Epithelial cell of esophagus (primary cell): ENCODE data around the gene ZNF337.
"Not testable (repeated sequence)": the region's sequence is repeated elsewhere in the genome, so short reads cannot be mapped to it uniquely, and the experiment has no call there.

Experiments
- DNase-seq: peaks from one replicate; pipeline ENCODE4 v3.0.0; 2010; ENCODE audit warnings: low read depth
- H3K4me3 ChIP-seq: 2 replicates; pipeline ENCODE4 v1.5.1; 2011; ENCODE audit warnings: mild to moderate bottlenecking, low read length, control low read depth
- TF ChIP-seq, protein P1 (sequence below): IDR thresholded peaks from 2 replicates; pipeline ENCODE4 v1.5.1; 2011; ENCODE audit warnings: low read depth, mild to moderate bottlenecking, low read length, control low read depth, inconsistent platforms; ENCODE audit not compliant: insufficient read depth; ENCODE audit errors: missing control alignments

The ZNF337 gene

DNA sequence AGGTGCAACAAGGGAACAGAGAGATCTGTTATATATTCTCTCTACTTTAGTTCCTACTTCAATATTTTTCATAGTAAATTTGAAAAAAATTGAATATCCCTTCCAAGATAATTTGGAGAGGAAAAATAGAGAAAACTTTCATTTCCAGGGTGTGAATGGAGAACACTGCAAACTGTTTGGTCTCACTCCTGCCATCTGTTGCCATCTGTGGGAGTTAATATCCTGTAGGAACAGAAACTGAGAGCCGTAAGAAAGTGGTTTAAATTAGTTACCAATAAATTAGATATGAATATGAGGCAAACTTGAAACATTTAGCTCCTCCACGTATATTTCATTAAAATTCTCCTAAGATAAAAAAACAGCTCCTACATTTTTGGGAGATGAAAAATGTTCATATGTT is 4.2 kb downstream of the ZNF337 start:
- TF ChIP-seq, protein P1, sequence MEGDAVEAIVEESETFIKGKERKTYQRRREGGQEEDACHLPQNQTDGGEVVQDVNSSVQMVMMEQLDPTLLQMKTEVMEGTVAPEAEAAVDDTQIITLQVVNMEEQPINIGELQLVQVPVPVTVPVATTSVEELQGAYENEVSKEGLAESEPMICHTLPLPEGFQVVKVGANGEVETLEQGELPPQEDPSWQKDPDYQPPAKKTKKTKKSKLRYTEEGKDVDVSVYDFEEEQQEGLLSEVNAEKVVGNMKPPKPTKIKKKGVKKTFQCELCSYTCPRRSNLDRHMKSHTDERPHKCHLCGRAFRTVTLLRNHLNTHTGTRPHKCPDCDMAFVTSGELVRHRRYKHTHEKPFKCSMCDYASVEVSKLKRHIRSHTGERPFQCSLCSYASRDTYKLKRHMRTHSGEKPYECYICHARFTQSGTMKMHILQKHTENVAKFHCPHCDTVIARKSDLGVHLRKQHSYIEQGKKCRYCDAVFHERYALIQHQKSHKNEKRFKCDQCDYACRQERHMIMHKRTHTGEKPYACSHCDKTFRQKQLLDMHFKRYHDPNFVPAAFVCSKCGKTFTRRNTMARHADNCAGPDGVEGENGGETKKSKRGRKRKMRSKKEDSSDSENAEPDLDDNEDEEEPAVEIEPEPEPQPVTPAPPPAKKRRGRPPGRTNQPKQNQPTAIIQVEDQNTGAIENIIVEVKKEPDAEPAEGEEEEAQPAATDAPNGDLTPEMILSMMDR = peak; percentile 49
- DNase-seq = peak; percentile 25

GRCh38 chr20:25690427-25690826 is 6.2 kb downstream of the ZNF337 start:
- TF ChIP-seq, protein P1 = no peak
- no peak overlapping the region for H3K4me3 ChIP-seq
- no peak for DNase-seq

More for the DNA sequence above, 4.2 kb downstream of the ZNF337 start:
- no peak overlapping the region for H3K4me3 ChIP-seq

GRCh38 chr20:25686081-25687067 is 10.3 kb downstream of the ZNF337 start:
- TF ChIP-seq, protein P1 = no peak

GRCh38 chr20:25685276-25686080 is 11.2 kb downstream of the ZNF337 start:
- H3K4me3 ChIP-seq = no peak overlapping the region
- no peak for DNase-seq
- TF ChIP-seq, protein P1 = no peak

More at GRCh38 chr20:25686081-25687067, 10.3 kb downstream of the ZNF337 start:
- H3K4me3 ChIP-seq = no peak overlapping the region
- DNase-seq = no peak

DNA sequence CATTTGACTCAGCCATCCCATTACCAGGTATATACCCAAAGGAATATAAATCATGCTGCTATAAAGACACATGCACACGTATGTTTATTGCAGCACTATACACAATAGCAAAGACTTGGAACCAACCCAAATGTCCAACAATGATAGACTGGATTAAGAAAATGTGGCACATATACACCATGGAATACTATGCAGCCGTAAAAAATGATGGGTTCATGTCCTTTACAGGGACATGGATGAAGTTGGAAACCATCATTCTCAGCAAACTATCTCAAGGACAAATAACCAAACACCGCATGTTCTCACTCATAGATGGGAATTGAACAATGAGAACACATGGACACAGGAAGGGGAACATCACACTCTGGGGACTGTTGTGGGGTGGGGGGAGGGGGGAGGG is 12.8 kb downstream of the ZNF337 start:
- not testable (repeated sequence) for DNase-seq, H3K4me3 ChIP-seq

- no peak for DNase-seq
- H3K4me3 ChIP-seq = no peak overlapping the region
- TF ChIP-seq, protein P1 = no peak
Observed at GRCh38 chr20:25683050-25683449, 13.6 kb downstream of the ZNF337 start.

- TF ChIP-seq, protein P1 = no peak
- peak; percentile 84 for DNase-seq
- H3K4me3 ChIP-seq = no peak overlapping the region
Observed at GRCh38 chr20:25676164-25676809, 20.4 kb downstream of the ZNF337 start.
